NT2/D1 (cell line): ENCODE results near the gene NEGR1.

Experiments used
- SUZ12 ChIP-seq: IDR thresholded peaks from 2 replicates; pipeline ENCODE4 v1.6.1; 2011; ENCODE audit not compliant: insufficient read length, insufficient read depth; ENCODE audit errors: extremely low read depth
- YY1 ChIP-seq: IDR thresholded peaks from 2 replicates; pipeline ENCODE4 v1.6.1; 2011; ENCODE audit not compliant: insufficient read length, insufficient read depth

DNA sequence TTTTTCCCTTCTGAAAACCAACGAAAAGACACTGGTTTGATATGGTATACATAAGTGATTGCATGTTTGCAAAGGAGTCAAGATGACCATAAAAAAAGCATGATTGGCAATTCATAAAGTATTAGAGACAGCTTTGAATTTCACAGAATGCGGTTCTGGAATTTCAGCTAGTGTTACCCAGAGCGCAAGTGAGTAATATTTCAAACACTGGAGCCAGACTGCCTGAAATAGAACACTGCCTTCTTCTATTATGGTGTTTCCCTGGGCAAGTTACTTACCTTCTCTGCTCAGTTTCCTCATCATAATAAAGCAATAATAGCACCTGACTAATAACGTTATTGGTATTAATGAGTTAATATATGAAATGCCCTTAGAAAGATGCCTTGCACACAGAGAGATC is 54.7 kb downstream of the NEGR1 start:
- no peak for TF ChIP-seq YY1
- no peak for TF ChIP-seq SUZ12
